Stimulated activated CD4-positive, alpha-beta T cell treated with anti-CD3 and anti-CD28 coated beads, Interleukin-2, amount 100 ng/mL, for 4 hours (primary cell): Measurements from ENCODE around the gene ZNF524.

Experiments used
- DNase-seq: peaks from one replicate; pipeline ENCODE4 v3.0.0-alpha.2; 2020; ENCODE audit warnings: low read depth

Gene ZNF524

DNA sequence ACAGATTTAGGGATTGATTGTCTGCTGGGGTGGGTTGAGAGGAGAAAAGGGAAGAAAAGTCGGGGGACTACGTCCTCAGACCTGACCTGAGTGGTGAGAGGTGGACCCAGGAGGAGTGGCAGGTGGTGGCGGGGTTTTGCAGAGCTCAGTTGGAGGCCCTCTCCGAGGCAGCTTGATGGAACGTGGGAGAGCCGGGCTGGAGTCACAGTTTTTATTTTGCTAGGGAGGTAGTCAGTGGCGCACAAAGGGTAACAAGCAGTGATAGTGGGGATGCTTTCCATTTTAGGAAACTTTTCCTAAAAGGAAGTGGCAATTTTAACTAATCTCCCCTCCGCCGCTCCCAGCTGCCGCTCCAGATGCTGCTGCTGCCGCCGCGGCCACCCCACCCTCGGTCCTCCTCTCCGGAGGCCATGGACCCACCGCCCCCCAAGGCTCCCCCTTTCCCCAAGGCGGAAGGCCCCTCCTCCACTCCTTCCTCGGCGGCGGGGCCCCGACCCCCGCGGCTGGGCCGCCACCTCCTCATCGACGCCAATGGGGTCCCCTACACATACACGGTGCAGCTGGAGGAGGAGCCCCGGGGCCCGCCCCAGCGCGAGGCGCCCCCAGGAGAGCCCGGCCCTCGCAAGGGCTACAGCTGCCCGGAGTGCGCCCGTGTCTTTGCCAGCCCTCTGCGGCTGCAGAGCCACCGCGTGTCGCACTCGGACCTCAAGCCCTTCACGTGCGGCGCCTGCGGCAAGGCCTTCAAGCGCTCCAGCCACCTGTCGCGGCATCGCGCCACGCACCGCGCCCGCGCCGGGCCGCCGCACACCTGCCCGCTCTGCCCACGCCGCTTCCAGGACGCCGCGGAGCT is 42.3 kb downstream of the ZNF524 start:
- no peak for DNase-seq

DNA sequence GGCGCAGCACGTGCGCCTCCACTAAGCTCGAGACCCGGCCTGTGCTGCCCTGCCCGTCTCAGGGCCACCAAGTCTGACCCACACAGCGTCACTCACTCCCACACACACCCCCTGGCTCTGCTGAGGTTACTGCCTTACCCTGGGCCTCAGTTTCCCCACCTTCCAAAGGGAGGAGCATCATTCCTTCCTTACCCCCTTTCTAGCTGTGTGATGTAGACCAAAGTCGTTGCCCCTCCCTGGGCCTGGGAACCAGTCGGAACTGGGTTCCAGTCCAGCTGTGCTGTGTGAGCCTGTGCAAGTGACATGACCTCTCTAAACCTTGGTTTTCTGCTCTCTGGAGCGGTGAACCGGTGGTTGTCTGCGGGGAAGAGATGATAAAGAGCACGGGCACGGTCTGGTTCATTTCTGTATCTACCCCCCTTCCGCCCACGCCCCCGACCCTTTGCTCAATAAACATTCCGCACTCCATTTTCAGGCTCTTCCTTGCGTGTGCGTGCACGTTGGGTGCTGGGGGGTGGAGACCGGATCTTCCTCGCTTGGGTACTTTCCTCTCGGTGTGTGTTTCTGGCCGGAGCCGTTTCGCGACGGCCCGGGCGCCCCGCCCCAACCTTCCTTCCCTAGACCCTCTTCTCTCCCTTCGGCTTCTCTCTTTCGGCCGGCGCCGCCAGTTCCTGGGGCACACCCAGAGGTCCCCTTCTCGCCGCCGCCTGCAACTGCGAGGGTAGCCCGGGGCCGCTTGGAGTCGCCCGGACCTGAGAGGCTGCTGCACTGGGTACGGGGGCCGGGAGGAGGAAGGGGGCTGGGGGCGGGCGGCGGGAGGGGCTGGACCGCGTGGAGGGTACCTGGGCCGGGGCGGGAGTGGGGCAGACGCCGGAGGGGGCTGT is 43.2 kb downstream of the ZNF524 start, which contains the start of gene ZNF581:
ZNF581 (plus strand) TSS at position 647 of the 884 bp plus-strand sequence. CDS start 923 bp downstream, outside the sequence.
- DNase-seq: peak; percentile 69

DNA sequence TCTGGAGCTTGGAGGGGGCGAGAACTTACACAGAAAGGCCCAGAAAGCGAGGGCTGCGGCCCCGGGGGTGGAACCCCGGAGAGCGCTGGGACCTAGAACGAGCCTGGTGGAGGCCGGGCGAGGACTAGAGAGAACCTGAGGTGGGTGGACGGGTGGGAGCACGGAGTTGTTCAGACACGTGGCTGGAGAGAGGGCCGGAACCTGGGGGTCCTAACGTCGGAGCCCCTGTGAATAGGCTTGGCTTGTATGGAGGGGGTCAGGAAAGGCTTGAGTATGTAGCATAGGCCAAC is 43.7 kb downstream of the ZNF524 start:
- no peak for DNase-seq

DNA sequence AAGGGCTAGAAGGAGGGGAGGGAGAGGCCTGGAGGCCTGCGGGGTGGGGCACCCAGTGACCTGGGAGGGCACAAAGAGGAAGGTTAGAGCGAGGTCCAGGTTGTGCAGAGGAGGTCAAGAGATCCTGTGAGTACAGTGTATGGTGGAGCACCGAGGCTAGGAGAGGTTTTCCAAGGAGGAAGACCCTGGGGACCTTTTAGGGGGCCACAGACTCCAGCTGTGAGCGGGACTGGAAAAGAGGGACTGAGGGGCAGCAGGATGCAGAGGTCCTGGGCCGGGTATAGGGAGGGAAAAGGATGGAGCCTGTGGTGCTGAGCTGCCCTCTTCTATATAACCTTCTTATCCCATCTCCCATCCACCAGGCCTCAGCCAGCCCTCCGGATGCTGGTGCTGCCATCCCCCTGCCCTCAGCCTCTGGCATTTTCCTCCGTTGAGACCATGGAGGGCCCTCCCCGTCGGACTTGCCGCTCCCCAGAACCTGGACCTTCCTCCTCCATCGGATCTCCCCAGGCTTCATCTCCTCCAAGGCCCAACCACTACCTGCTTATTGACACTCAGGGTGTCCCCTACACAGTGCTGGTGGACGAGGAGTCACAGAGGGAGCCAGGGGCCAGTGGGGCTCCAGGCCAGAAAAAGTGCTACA is 44.2 kb downstream of the ZNF524 start:
- no peak for DNase-seq

DNA sequence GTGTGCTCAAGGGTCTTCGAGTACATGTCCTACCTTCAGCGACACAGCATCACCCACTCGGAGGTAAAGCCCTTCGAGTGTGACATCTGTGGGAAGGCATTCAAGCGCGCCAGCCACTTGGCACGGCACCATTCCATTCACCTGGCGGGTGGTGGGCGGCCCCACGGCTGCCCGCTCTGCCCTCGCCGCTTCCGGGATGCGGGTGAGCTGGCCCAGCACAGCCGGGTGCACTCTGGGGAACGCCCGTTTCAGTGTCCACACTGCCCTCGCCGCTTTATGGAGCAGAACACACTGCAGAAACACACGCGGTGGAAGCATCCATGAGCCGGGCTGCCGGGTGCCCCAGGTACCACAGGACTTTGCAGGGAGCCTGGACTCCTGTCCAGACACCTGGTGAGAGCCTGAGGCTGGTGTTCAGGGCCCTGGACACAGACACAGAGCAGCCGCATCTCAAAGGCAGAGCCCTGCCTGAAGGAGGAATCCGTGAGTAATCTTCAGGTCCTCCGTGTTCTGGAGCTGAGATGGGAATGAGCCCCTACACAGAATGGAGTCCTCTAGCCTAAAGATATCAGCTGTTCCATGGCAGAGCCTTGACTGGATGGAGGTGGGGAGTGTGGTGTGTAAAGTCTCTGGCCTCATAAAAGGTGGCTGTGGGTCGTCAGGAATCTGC is 44.9 kb downstream of the ZNF524 start:
- DNase-seq: no peak

DNA sequence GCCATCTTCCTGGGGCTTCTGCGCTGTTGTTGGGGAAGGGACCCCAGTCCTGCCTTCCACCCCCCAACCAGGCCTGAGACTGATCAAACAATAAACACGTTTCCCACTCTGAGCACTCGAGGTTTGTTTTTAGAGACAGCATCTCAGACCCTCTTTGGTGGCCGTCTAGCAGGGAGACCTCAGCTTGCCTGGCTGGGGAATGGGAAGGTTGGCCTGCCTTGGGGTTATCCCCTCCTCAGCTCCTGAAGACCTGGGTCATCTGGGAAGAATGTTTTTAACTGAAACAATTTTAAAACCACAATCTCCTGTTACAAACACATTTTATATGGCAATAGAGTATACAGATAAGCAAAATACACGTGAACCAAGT is 45.4 kb downstream of the ZNF524 start:
- no peak for DNase-seq

DNA sequence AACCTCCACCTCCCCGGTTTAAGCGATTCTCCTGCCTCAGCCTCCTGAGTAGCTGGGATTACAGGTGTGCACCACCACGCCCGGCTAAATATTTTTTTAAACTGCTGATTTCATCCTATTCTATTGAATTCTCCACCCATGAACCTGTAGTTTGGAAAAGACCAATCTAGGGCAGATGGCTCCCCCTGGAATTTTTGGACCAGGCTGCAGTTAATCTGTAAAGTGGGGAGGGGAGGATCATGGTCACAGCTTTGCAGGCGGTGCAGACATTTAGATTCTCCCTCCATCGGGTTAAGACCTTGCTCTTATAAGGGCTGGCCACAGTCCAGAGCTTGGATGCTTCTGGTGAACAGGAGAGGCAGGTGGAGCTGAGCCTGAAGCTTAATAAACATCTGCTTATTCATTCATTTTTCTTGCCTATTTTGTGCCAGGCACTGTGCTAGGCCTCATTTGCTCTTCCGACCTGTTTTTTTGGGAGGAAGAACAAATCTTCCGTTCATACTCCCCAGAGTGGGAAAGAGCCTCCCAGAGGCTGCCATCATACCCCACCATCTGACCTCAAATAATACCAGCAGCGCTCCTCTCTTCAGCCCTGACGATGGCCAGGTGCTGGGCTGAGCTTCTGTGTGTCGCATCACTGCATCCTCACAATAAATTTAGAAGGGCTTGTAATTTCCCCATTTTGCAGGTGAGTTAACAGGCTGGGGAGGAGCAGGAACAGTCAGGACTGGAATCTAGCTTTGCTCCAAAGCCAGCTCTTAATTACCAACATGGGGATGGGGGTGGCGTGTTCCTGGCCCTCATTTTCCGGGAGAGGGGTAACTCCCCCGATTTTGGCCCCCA is 47.0 kb downstream of the ZNF524 start:
- DNase-seq: no peak

DNA sequence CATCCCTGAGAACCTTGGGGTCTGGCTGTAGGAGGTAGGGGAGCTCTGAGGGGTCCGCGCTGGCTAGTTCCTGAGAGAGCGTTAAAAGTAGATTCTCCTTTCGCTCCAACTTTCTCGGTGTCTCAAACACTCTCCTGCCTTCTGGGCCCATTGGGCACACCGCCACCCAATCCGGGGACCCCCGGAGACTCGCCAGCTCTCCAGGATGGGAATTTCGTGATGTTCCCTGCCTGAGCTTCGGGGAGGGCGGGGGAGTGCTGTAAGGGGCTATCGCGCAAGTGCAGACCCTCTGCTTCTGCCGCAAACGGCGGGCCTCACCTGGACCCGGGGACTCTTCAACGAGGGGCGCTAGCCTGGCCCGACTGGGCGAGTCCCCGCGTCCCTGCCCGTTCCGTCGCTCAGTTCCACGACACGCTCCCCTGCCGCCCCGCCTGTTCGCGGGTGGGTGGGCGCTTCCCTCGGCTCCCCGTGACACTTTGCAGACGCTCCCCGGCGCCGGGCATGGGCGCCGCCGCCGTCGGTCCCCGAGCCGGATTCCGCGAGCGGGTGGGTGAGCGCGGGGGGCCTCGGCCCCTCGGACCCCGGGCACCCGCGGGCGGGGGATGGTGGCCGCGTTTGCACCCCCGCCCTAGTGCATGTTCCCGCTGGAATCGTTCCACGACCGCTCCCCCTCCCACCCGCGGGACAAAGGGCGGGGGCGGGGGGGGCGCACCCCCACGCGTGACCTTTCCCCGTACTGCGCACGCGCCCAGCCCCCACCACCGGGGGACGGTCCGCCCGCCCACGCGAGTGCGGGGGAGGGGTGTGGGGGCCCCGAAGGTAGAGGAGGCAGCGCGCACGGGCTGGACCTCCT is 47.9 kb downstream of the ZNF524 start, which contains the start of gene CCDC106:
CCDC106 (plus strand) TSS at position 481 of the 853 bp plus-strand sequence. CDS start 835 bp downstream, outside the sequence.
- peak; percentile 63 for DNase-seq

DNA sequence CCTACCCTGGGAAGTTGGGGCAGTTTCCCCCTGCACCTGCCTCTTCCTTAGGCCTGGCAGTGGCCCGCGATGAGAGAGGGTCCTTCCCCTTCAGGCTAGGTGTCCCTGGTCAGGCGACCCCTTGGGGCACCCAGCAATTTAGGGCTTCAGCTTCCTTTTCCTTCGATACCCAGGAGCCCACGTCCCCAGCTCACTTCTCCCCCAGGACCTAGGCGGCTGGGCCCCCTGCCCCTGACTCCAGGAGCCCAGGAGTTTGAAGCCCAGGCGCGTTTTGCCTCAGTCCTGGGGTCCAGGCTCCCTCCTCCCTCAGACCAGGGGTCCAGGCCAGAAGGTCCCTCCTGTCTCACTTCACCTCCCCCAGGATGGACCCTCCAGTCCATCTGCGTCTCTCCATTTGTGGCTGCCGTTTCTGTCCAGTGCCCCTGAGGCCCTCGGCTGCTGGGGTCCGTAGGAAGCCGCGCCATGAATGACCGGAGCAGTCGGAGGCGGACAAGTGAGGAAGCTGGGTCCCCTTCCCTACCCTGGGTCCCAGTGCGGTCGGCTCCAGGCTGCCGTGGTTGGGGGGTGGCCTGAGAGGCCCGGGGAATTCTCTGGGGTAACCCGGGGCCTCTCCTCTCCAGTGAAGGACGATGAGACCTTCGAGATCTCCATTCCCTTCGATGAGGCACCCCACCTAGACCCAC is 48.6 kb downstream of the ZNF524 start:
- no peak for DNase-seq

DNA sequence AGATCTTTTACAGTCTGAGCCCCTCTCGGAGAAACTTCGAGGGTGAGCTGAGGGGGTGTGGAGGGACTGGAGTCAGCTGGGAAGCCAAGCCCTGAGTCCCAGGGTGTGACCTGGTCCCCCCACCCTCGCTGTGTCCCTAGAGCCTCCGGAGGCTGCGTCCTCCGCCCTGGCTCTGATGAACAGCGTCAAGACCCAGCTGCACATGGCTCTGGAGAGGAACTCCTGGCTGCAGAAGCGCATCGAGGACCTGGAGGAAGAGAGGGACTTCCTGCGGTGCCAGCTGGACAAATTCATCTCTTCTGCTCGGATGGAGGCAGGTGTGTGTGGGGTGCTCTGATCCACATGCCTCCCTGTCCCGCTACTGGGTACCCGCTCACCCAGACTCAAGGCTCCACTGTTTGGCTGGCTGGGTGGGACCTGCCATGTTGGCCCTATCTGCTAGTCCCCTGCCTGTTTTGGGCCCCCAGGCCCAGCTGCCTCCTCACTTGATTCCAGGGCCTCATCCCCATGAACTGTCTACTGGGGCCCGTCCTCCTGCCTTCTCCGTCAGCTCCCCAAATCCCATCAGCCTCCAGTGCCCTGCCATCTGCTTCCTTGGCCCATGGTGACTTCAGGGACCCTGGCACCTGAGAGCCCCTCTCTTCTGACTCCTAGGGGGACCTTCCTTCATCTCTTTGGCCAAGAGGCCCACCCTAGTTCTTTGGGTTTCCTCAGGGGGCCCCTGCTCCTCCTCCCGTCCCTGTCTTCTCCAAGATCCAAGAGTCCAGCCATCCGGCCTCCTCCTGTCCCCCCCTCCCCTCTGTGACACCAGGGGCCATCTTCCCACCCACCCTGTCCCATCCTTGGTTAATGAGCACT is 49.4 kb downstream of the ZNF524 start:
- DNase-seq: no peak

DNA sequence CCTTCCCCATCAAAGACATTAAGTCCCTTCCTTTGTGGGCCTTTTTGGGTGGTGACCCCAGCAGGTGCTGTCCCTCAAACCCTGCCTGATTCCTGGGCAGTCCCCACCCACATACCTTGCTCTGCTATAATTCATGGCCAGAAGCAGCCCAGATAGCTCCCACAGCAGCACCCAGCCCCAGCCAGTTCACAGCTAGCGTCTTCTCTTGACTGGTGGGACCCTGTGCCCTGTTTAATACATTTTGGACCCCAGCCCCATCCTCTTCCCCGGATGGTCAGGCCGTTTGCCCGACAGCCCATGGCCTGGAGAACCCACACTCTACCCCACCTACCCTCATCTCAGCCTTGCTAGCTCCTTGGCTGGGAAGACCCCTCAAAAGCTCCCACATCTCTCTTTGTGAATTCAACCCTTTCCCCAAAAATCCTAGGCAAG is 50.1 kb downstream of the ZNF524 start:
- no peak for DNase-seq

DNA sequence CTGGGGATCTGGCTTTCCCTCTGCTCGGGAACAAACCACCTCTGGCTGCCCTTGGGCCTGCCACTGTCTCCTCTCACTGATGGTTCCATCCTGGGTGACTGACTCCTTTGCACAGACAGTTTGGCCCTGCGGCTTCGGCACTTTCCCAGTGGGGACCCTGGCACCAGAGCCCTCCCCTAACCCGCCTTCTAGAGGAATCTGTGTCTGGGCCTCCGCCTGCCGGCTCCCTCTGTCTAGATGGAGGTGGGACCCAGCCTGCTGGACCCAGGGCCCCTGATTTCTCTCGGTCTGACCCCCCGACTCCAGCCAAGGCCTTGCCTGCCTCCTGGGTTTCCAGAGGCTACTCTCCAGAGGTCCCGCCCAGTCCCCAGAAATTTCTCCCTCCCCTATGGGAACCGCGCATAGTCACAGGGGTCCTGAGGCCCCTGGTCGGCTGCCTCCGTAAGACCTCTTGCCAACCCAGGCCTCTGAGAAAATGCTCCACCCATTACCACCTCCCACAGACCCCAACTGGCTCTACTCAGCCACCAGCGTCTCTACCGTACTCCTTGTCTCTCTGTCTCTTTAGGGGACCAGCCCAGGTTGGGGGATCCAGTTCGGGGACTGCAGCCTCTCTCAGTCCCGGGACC is 50.6 kb downstream of the ZNF524 start:
- no peak for DNase-seq

DNA sequence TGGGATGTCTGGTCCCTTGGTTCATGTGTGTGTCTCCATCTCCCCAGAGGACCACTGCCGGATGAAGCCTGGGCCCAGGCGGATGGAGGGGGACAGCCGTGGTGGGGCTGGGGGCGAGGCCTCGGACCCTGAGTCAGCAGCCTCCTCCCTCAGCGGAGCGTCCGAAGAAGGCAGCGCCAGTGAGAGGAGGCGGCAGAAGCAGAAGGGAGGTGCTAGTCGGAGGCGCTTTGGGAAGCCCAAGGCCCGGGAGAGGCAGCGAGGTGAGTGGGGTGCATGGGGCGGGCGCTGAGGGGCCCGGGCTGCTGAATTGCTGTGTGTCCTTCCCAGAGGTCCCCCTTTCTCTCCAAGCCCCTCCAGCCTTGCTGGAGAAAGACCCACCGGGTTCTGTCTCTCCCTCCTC is 51.1 kb downstream of the ZNF524 start:
- DNase-seq: no peak

DNA sequence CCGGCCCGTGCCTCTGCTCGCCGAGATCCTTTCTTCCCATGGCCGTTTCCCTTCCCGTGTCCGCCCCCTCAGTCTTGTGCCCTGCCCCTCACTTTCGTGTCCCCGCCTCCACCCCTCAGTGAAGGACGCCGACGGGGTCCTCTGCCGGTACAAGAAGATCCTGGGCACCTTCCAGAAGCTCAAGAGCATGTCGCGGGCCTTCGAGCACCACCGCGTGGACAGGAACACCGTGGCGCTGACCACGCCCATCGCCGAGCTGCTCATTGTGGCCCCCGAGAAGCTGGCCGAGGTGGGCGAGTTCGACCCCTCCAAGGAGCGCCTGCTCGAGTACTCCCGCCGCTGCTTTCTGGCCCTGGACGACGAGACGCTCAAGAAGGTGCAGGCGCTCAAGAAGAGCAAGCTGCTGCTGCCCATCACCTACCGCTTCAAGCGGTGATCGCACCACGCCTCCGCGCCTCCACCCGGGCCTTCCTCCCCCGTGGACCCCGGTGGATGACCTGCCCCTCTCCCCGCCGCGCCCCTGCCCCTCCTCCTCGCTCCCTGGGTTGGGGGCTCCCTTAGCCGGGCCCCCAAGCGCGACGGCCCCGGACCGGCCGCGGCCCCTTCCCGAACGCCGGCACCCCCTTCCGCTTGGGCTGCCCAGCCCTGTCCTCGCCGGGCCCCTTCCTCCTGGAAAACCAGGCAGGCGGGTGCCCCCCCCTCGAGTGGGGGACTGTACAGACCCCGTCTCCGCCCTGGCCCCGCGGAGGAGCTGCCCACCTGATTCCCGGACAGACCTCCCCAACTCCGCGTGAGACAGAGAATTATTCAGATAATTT is 52.4 kb downstream of the ZNF524 start:
- no peak for DNase-seq
